ENCODE measurements around the gene RBMS3.

DNA sequence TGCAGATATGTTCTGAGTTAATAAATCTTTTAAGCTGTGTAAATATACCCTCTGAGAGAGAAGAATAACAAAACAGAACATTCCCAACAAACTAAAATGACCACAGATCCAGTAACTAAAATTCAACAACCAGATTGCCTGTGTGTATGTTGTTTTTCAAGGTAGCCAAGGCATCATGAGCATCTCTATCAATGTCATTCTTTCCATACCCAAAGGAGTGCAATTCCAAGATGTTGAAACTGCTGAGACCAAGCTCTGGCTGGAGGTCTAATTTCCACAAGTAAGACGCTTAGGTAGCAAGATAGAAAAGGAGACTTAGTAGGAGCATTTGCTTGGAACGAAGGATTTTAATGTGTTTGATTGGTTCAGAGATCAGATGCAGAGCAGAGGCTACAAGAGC lies 276.3 kb downstream of the RBMS3 start:
- TF ChIP-seq POLR2A (IDR thresholded peaks at IDR 0.05): no peak
- TF ChIP-seq, protein P1, sequence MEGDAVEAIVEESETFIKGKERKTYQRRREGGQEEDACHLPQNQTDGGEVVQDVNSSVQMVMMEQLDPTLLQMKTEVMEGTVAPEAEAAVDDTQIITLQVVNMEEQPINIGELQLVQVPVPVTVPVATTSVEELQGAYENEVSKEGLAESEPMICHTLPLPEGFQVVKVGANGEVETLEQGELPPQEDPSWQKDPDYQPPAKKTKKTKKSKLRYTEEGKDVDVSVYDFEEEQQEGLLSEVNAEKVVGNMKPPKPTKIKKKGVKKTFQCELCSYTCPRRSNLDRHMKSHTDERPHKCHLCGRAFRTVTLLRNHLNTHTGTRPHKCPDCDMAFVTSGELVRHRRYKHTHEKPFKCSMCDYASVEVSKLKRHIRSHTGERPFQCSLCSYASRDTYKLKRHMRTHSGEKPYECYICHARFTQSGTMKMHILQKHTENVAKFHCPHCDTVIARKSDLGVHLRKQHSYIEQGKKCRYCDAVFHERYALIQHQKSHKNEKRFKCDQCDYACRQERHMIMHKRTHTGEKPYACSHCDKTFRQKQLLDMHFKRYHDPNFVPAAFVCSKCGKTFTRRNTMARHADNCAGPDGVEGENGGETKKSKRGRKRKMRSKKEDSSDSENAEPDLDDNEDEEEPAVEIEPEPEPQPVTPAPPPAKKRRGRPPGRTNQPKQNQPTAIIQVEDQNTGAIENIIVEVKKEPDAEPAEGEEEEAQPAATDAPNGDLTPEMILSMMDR (IDR thresholded peaks at IDR 0.05): no peak
- TF ChIP-seq POLR2AphosphoS5 (IDR thresholded peaks at IDR 0.05): no peak
